SK-N-SH (cell line): ENCODE results near the gene ZAR1L. TPM values are rescaled to one million over a fixed set of nuclear protein-coding genes. Genes with fewer than 3 reads are reported as not detected.

Experiments used
- CTCF ChIA-PET: fragments of 300-600, 350-600 bp; formaldehyde crosslinking; extraction: SDS; loops from one replicate; lab custom pipeline; 2021; lab: Yijun Ruan, JAX
- POLR2A ChIA-PET: fragments of 350-600 bp; sonication (Branson Sonifier 250); formaldehyde crosslinking; extraction: SDS; loops from one replicate; lab custom pipeline; 2020; ENCODE audit warnings: antibody characterized with exemption, inconsistent platforms; lab: Yijun Ruan, JAX
- DNase-seq: peaks from one replicate; pipeline ENCODE4 v3.0.0; 2012
- H2AFZ ChIP-seq: fragments of 200-600 bp; sonication (generic); 2 replicates; pipeline ENCODE4 v1.8.1; 2016; ENCODE audit warnings: antibody characterized with exemption, mild to moderate bottlenecking, low read depth
- H3F3A ChIP-seq: fragments of 200-600 bp; sonication (generic); replicated peaks from 2 replicates; pipeline ENCODE3; 2016; ENCODE audit warnings: antibody characterized with exemption, mild to moderate bottlenecking; ENCODE audit not compliant: insufficient read depth
- H3K27ac ChIP-seq, 2 experiments: fragments of 200-500 bp in 1 of 2; fragments of 200-600 bp in 1 of 2; sonication (Bioruptor generic) in 1 of 2; sonication (generic), shearing (Covaris generic) in 1 of 2; 2 replicates each; pipeline versions ENCODE4 v1.5.1 to v1.6.1; 2014 to 2016; ENCODE audit warnings: low read depth in 2 of 2, inconsistent platforms in 1 of 2, low read length in 1 of 2, mild to moderate bottlenecking in 1 of 2, mixed read lengths in 1 of 2
- H3K27me3 ChIP-seq: fragments of 200-600 bp; sonication (generic), shearing (Covaris generic); 2 replicates; pipeline ENCODE4 v1.6.1; 2016; ENCODE audit warnings: mixed run types; ENCODE audit not compliant: insufficient read depth
- H3K36me3 ChIP-seq, 2 experiments: fragments of 200-500 bp in 1 of 2; fragments of 200-600 bp in 1 of 2; sonication (Bioruptor generic) in 1 of 2; sonication (generic) in 1 of 2; replicated peaks in 1 of 2; 2 replicates each; pipeline versions ENCODE3 to v1.5.1; 2014 to 2016; ENCODE audit warnings: low read length in 1 of 2, mild to moderate bottlenecking in 1 of 2; ENCODE audit not compliant: insufficient read depth in 2 of 2, control insufficient read depth in 1 of 2
- H3K4me1 ChIP-seq, 2 experiments: fragments of 200-500 bp in 1 of 2; fragments of 200-600 bp in 1 of 2; sonication (Bioruptor generic) in 1 of 2; sonication (generic), shearing (Covaris generic) in 1 of 2; 2 replicates each; pipeline versions ENCODE4 v1.5.1 to v1.6.1; 2014 to 2016; ENCODE audit warnings: low read depth in 1 of 2, low read length in 1 of 2, mixed run types in 1 of 2; ENCODE audit not compliant: insufficient read depth in 2 of 2, control insufficient read depth in 1 of 2
- H3K4me2 ChIP-seq: fragments of 200-600 bp; sonication (generic), shearing (Covaris generic); 2 replicates; pipeline ENCODE4 v1.6.1; 2017; ENCODE audit warnings: mixed run types
- H3K4me3 ChIP-seq, 2 experiments: fragments of 200-500 bp in 1 of 2; fragments of 200-600 bp in 1 of 2; sonication (Bioruptor generic) in 1 of 2; sonication (generic), shearing (Covaris generic) in 1 of 2; 2 replicates each; pipeline versions ENCODE4 v1.5.1 to v1.8.1; 2014 to 2016; ENCODE audit warnings: low read depth in 2 of 2, inconsistent platforms in 1 of 2, low read length in 1 of 2, mild to moderate bottlenecking in 1 of 2, mixed read lengths in 1 of 2, moderate library complexity in 1 of 2
- H3K79me2 ChIP-seq: fragments of 200-600 bp; sonication (generic); 2 replicates; pipeline ENCODE4 v1.8.1; 2017; ENCODE audit warnings: mild to moderate bottlenecking; ENCODE audit not compliant: insufficient read depth
- H3K9ac ChIP-seq: fragments of 200-600 bp; sonication (generic); 2 replicates; pipeline ENCODE4 v1.6.1; 2017; ENCODE audit warnings: mixed run types
- H3K9me2 ChIP-seq: fragments of 200-600 bp; sonication (generic); 2 replicates; pipeline ENCODE4 v1.6.1; 2017; ENCODE audit warnings: mixed run types
- H3K9me3 ChIP-seq: fragments of 200-600 bp; sonication (generic); 2 replicates; pipeline ENCODE4 v1.6.1; 2017; ENCODE audit warnings: mixed run types, mild to moderate bottlenecking, moderate library complexity
- H4K20me1 ChIP-seq: fragments of 200-600 bp; sonication (generic); 2 replicates; pipeline ENCODE4 v1.6.1; 2017; ENCODE audit warnings: mild to moderate bottlenecking, mixed run types; ENCODE audit not compliant: insufficient read depth
- EP300 ChIP-seq, 2 experiments: IDR thresholded peaks; 2 replicates each; pipeline versions ENCODE4 v1.4.0 to v1.6.1; 2012; ENCODE audit warnings: borderline replicate concordance in 1 of 2, low read depth in 1 of 2, low read length in 1 of 2
- EZH2phosphoT487 ChIP-seq: fragments of 200-600 bp; sonication (generic); IDR thresholded peaks from 2 replicates; pipeline ENCODE4 v1.6.1; 2017; ENCODE audit warnings: low read depth, mixed run types, mild to moderate bottlenecking, antibody characterized with exemption, moderate library complexity, borderline replicate concordance
- FOXJ3 ChIP-seq: sonication (generic); formaldehyde crosslinking; IDR thresholded peaks from 2 replicates; pipeline ENCODE4 v1.5.1; 2020; ENCODE audit warnings: mild to moderate bottlenecking, missing genetic modification reagents
- FOXM1 ChIP-seq: IDR thresholded peaks from 2 replicates; pipeline ENCODE4 v1.4.0; 2012; ENCODE audit warnings: low read depth, mild to moderate bottlenecking
- GABPA ChIP-seq: IDR thresholded peaks from 2 replicates; pipeline ENCODE4 v1.4.0; 2012; ENCODE audit warnings: low read depth, mild to moderate bottlenecking
- GATA2 ChIP-seq: sonication (generic); formaldehyde crosslinking; IDR thresholded peaks from 2 replicates; pipeline ENCODE4 v1.5.0; 2020; ENCODE audit warnings: mild to moderate bottlenecking, missing genetic modification reagents
- JUND ChIP-seq: IDR thresholded peaks from 2 replicates; pipeline ENCODE4 v1.4.0; 2012
- MEF2A ChIP-seq: IDR thresholded peaks from 2 replicates; pipeline ENCODE4 v1.4.0; 2012; ENCODE audit warnings: low read depth, borderline replicate concordance
- NFIC ChIP-seq: IDR thresholded peaks from 2 replicates; pipeline ENCODE4 v1.4.0; 2012; ENCODE audit warnings: borderline replicate concordance
- POLR2AphosphoS5 ChIP-seq: IDR thresholded peaks from 2 replicates; pipeline ENCODE4 v1.6.1; 2012; ENCODE audit warnings: low read depth, low read length
- RAD21 ChIP-seq: IDR thresholded peaks from 2 replicates; pipeline ENCODE4 v1.6.1; 2012; ENCODE audit warnings: mild to moderate bottlenecking, low read length
- RCOR1 ChIP-seq: fragments of 150-350 bp; IDR thresholded peaks from 2 replicates; pipeline ENCODE4 v1.6.1; 2017; ENCODE audit warnings: antibody characterized with exemption, low read length
- RFX5 ChIP-seq: IDR thresholded peaks from 2 replicates; pipeline ENCODE4 v1.6.1; 2012; ENCODE audit warnings: mild to moderate bottlenecking, improper control_type of control experiment, low read length
- SIN3A ChIP-seq: IDR thresholded peaks from 2 replicates; pipeline ENCODE4 v1.6.1; 2012; ENCODE audit warnings: low read depth, mild to moderate bottlenecking, low read length, moderate library complexity, borderline replicate concordance
- SMC3 ChIP-seq: IDR thresholded peaks from 2 replicates; pipeline ENCODE4 v1.6.1; 2012; ENCODE audit warnings: low read depth, low read length, improper control_type of control experiment
- TAF1 ChIP-seq: IDR thresholded peaks from 2 replicates; pipeline ENCODE4 v1.6.1; 2012; ENCODE audit warnings: low read depth, mild to moderate bottlenecking, low read length, moderate library complexity, borderline replicate concordance
- TCF12 ChIP-seq: IDR thresholded peaks from 2 replicates; pipeline ENCODE4 v1.4.0; 2012
- YY1 ChIP-seq: IDR thresholded peaks from 2 replicates; pipeline ENCODE4 v1.4.0; 2012; ENCODE audit warnings: low read depth, mild to moderate bottlenecking
- WGBS: methylation state at CpG from one replicate; pipeline ENCODE4 v1.1.6; 2017; ENCODE audit warnings: low lambda C conversion rate; 5-methylcytosine and 5-hydroxymethylcytosine counted together
- polyA plus RNA-seq, 3 experiments: library from polyadenylated mRNA; depleted of rRNA; stranded (reverse); fragments of >200 nt; gene quantifications; 2 replicates each; pipeline ENCODE4 v1.2.3, GENCODE V29; 2012
- TF ChIP-seq, protein P1 (sequence below): fragments of 150-350 bp; IDR thresholded peaks from 2 replicates; pipeline ENCODE4 v1.6.1; 2017; ENCODE audit warnings: antibody characterized with exemption, low read length, low read depth, borderline replicate concordance
- TF ChIP-seq, protein P2 (sequence below): IDR thresholded peaks from 2 replicates; pipeline ENCODE4 v1.4.0; 2012; ENCODE audit warnings: low read depth, borderline replicate concordance
- TF ChIP-seq, protein P3 (sequence below): IDR thresholded peaks from 2 replicates; pipeline ENCODE4; 2012

Gene ZAR1L
- polyA plus RNA-seq, 1 of the 3 experiments (the other 2 are of a cell fraction) = 0.07 TPM

DNA sequence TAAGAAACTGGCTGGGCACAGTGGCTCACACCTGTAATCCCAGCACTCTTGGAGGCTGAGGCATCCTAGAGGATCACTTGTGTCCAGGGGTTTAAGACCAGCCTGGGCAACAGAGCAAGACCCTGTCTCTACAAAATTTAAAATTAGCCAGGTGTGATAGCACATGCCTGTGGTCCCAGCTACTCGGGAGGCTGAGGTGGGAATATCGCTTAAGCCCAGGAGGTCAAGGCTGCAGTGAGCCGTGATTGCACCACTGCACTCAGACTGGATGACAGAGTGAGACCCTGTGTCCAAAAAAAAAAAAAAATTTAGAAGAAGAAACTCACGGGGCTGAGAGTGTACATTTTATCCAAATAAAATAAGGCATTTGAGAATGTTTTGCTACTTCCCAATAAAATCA is 58.9 kb downstream of the ZAR1L start:
- H3K9me3 ChIP-seq = no peaks in the 10 kb centered on the region
- no peaks in the 10 kb centered on the region for H3F3A ChIP-seq
- H3K9me2 ChIP-seq = no peaks in the 10 kb centered on the region
- H4K20me1 ChIP-seq = no peaks in the 10 kb centered on the region
- POLR2A ChIA-PET = no interaction called here
- no peak overlapping the region for H3K4me2 ChIP-seq
- no peak for DNase-seq
- CTCF ChIA-PET = interaction anchor here (1.2 to 3.3 kb wide), 2 partner anchors 10 to 21 kb away, joined by 4 to 21 read pairs; no protein-coding TSS in a partner anchor
- no peak overlapping the region for H3K27ac ChIP-seq
- TF ChIP-seq TAF1 = no peak
- no peak for TF ChIP-seq FOXM1
- no peak for TF ChIP-seq JUND
- TF ChIP-seq, protein P1, sequence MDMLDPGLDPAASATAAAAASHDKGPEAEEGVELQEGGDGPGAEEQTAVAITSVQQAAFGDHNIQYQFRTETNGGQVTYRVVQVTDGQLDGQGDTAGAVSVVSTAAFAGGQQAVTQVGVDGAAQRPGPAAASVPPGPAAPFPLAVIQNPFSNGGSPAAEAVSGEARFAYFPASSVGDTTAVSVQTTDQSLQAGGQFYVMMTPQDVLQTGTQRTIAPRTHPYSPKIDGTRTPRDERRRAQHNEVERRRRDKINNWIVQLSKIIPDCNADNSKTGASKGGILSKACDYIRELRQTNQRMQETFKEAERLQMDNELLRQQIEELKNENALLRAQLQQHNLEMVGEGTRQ = no peak
- no peak for TF ChIP-seq RCOR1
- no peak for TF ChIP-seq SIN3A
- no peak for TF ChIP-seq EZH2phosphoT487
- TF ChIP-seq MEF2A = no peak
- no peak for TF ChIP-seq GATA2 (CRISPR knock-in tag)
- TF ChIP-seq NFIC = no peak
- no peak for TF ChIP-seq YY1
- TF ChIP-seq POLR2AphosphoS5 = no peak
- no peak for TF ChIP-seq EP300 (IDR thresholded peaks at IDR 0.05; ENCODE audit: borderline replicate concordance in 1 of 2, low read depth in 1 of 2, low read length in 1 of 2)
- TF ChIP-seq, protein P2, sequence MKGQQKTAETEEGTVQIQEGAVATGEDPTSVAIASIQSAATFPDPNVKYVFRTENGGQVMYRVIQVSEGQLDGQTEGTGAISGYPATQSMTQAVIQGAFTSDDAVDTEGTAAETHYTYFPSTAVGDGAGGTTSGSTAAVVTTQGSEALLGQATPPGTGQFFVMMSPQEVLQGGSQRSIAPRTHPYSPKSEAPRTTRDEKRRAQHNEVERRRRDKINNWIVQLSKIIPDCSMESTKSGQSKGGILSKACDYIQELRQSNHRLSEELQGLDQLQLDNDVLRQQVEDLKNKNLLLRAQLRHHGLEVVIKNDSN = no peak
- no peak for TF ChIP-seq SMC3
- TF ChIP-seq RAD21 = no peak
- no peak for TF ChIP-seq RFX5
- no peak for TF ChIP-seq FOXJ3 (CRISPR knock-in tag)
- no peak for TF ChIP-seq TCF12
- H3K4me1 ChIP-seq = peaks cover 3 to 8% of the 10 kb centered on the region in 2 experiments; a peak in 3 of 4 replicates
- no peak overlapping the region for H2AFZ ChIP-seq
- no peak overlapping the region for H3K9ac ChIP-seq
- peaks cover 0 to 4% of the 10 kb centered on the region in 2 experiments for H3K36me3 ChIP-seq
- H3K79me2 ChIP-seq = no peaks in the 10 kb centered on the region
- H3K27me3 ChIP-seq = no peaks in the 10 kb centered on the region
- 85% methylated on average over 4 of the region's 4 CpGs for WGBS
- H3K4me3 ChIP-seq = no peak overlapping the region

DNA sequence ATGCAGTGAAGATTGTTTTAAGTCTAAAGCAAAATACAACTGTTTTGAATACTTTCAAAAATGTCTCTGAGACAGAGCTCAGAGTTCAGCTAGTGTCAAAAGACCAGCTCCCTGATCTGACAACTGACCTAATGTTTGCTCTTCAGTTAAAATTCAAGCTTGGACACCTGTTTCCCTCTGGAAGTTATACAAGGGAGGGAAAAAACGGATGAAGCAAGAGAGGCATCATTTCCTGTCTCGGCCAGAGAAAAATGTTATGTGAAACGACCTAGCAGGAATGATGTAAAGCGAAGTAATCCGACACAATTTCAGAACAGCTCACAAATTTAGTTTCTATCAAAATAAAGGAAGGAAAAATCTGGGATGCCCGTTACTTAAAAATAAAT is 59.4 kb downstream of the ZAR1L start:
- H3K4me1 ChIP-seq = peaks cover 0 to 3% of the 10 kb centered on the region in 2 experiments; a peak in 3 of 4 replicates
- no peaks in the 10 kb centered on the region for H3K9me3 ChIP-seq
- no peaks in the 10 kb centered on the region for H4K20me1 ChIP-seq
- no peak overlapping the region for H3K9ac ChIP-seq
- no peak overlapping the region for H3K4me3 ChIP-seq
- H3K9me2 ChIP-seq = no peaks in the 10 kb centered on the region
- ChIA-PET POLR2A (no interaction called here), CTCF (interaction anchor here (0.8 to 3.3 kb wide), 5 partner anchors 10 to 32 kb away, joined by 3 to 21 read pairs (median 4); no protein-coding TSS in a partner anchor)
- no peaks in the 10 kb centered on the region for H3K79me2 ChIP-seq
- peaks cover 0 to 4% of the 10 kb centered on the region in 2 experiments for H3K36me3 ChIP-seq
- 67% methylated on average over 6 of the region's 6 CpGs for WGBS
- H2AFZ ChIP-seq = no peak overlapping the region
- H3K27me3 ChIP-seq = no peaks in the 10 kb centered on the region
- no peak overlapping the region for H3K27ac ChIP-seq
- no peak for DNase-seq
- no peak overlapping the region for H3K4me2 ChIP-seq
- no peaks in the 10 kb centered on the region for H3F3A ChIP-seq
- TF ChIP-seq RFX5 (no peak), GATA2 (CRISPR knock-in tag) (no peak), GABPA (no peak), RCOR1 (no peak)
- TF ChIP-seq, protein P3, sequence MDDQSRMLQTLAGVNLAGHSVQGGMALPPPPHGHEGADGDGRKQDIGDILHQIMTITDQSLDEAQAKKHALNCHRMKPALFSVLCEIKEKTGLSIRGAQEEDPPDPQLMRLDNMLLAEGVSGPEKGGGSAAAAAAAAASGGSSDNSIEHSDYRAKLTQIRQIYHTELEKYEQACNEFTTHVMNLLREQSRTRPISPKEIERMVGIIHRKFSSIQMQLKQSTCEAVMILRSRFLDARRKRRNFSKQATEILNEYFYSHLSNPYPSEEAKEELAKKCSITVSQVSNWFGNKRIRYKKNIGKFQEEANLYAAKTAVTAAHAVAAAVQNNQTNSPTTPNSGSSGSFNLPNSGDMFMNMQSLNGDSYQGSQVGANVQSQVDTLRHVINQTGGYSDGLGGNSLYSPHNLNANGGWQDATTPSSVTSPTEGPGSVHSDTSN = no peak
